ENCODE measurements around the gene LMBRD1.

GRCh38 chr6:69795469-69796072, 1.2 kb downstream of the LMBRD1 start:
- TF ChIP-seq CTCF (IDR thresholded peaks at IDR 0.05) (peak in 1 of 6 experiments; percentile 9), POLR2A (IDR thresholded peaks at IDR 0.05) (no peak)
